Keratinocyte (primary cell): ENCODE results near the gene POPDC3.

ENCODE experiments used
- CTCF ChIP-seq, 3 experiments: IDR thresholded peaks in 1 of 3; conservative IDR thresholded peaks in 1 of 3; optimal IDR thresholded peaks in 1 of 3; 2 replicates in 2 of 3; 3 replicates in 1 of 3; pipeline versions ENCODE3 to v1.5.1; 2011; ENCODE audit warnings: low read length in 3 of 3, mild to moderate bottlenecking in 3 of 3, moderate library complexity in 2 of 3, control low read depth in 1 of 3, inconsistent platforms in 1 of 3; ENCODE audit not compliant: insufficient read depth in 2 of 3; ENCODE audit errors: extremely low read depth in 1 of 3
- EZH2 ChIP-seq: IDR thresholded peaks from one replicate; pipeline ENCODE4 v1.6.1; 2012; ENCODE audit warnings: inconsistent platforms, mild to moderate bottlenecking, low read length, moderate library complexity

GRCh38 chr6:105152880-105153279, 26.9 kb downstream of the POPDC3 start:
- TF ChIP-seq EZH2: no peak
- TF ChIP-seq CTCF (optimal IDR thresholded peaks at IDR 0.05 in 1 of 3, IDR thresholded peaks at IDR 0.05 in 1 of 3, conservative IDR thresholded peaks at IDR 0.05 in 1 of 3; ENCODE audit: extremely low read depth in 1 of 3, insufficient read depth in 2 of 3, low read length in 3 of 3): no peak
